MCF 10A (cell line): Measurements from ENCODE around the gene USP10. TPM values are rescaled to one million over a fixed set of nuclear protein-coding genes. Genes with fewer than 3 reads are reported as not detected.

ENCODE experiments used
- BruUV-seq: library from RNA; stranded (reverse); fragments of 400-500 nt; replicated peaks from 2 replicates; lab custom pipeline; 2021; lab: Mats Ljungman, UMichigan
- CTCF ChIA-PET: fragments of 300-600 bp; sonication (Branson Sonifier 250); formaldehyde crosslinking; extraction: SDS; loops from one replicate; lab custom pipeline; 2021; ENCODE audit warnings: antibody characterized with exemption, inconsistent platforms; lab: Yijun Ruan, JAX
- POLR2A ChIA-PET: fragments of 300-600, 350-650 bp; sonication (Branson Sonifier 250); formaldehyde crosslinking; extraction: SDS; loops from one replicate; lab custom pipeline; 2020; ENCODE audit warnings: antibody characterized with exemption, inconsistent platforms; lab: Yijun Ruan, JAX
- DNase-seq: peaks from one replicate; pipeline ENCODE4 v3.0.0-alpha.2; 2018; ENCODE audit not compliant: unreplicated experiment
- H3K27ac Mint-ChIP-seq: one replicate; pipeline ENCODE4 v1.8.0; 2022; ENCODE audit warnings: mild to moderate bottlenecking, low read depth, mixed read lengths; ENCODE audit not compliant: unreplicated experiment
- H3K27me3 Mint-ChIP-seq: one replicate; pipeline ENCODE4 v1.8.0; 2022; ENCODE audit warnings: mixed read lengths; ENCODE audit not compliant: insufficient read depth, unreplicated experiment
- H3K36me3 Mint-ChIP-seq: one replicate; pipeline ENCODE4 v1.8.0; 2022; ENCODE audit warnings: mild to moderate bottlenecking, moderate library complexity, mixed read lengths; ENCODE audit not compliant: insufficient read depth, unreplicated experiment
- H3K4me1 Mint-ChIP-seq: one replicate; pipeline ENCODE4 v1.8.0; 2022; ENCODE audit warnings: mixed read lengths; ENCODE audit not compliant: insufficient read depth, unreplicated experiment
- H3K4me3 Mint-ChIP-seq: one replicate; pipeline ENCODE4 v1.8.0; 2022; ENCODE audit warnings: mild to moderate bottlenecking, moderate library complexity, mixed read lengths; ENCODE audit not compliant: unreplicated experiment
- H3K9me3 Mint-ChIP-seq: one replicate; pipeline ENCODE4 v1.8.0; 2022; ENCODE audit warnings: mixed read lengths; ENCODE audit not compliant: unreplicated experiment
- CTCF ChIP-seq: fragments of 200-600 bp; IDR thresholded peaks from one replicate; pipeline ENCODE4 v1.8.0; 2022; ENCODE audit warnings: antibody characterized with exemption, mild to moderate bottlenecking; ENCODE audit not compliant: unreplicated experiment
- intact Hi-C: fragments of 100-400 bp; cut with micrococcal nuclease; formaldehyde crosslinking; loops from 2 replicates; pipeline ENCODE4 v1.14.1; 2022
- total RNA-seq: library from RNA; stranded (reverse); gene quantifications from 2 replicates; pipeline ENCODE4 v1.2.3, GENCODE V29; 2022

USP10 gene
- total RNA-seq, 1 experiment from 2014 or later = 129 TPM

- Mint-ChIP-seq H3K36me3 (peaks cover 84% of the 10 kb centered on the region), H3K9me3 (no peaks in the 10 kb centered on the region), H3K4me1 (no peaks in the 10 kb centered on the region), H3K4me3 (no peak overlapping the region), H3K27ac (no peak overlapping the region), H3K27me3 (no peaks in the 10 kb centered on the region)
- no peak for DNase-seq
- CTCF ChIA-PET = interaction anchor here (1.2 to 1.4 kb wide), 2 partner anchors 10 to 25 kb away, joined by 3 to 4 read pairs; no protein-coding TSS in a partner anchor
- no peak for TF ChIP-seq CTCF
- intact Hi-C loops = no loop called here
- POLR2A ChIA-PET = no interaction called here
- BruUV-seq = no TSS peak
Observed at GRCh38 chr16:84763629-84764028, 63.8 kb downstream of the USP10 start.

- POLR2A ChIA-PET = interaction anchor here (0.6 kb wide), 1 partner anchor 15 kb away, joined by 4 read pairs; no protein-coding TSS in a partner anchor
- intact Hi-C loops = no loop called here
Observed at GRCh38 chr16:84764970-84765369, 65.2 kb downstream of the USP10 start.

GRCh38 chr16:84765616-84766580 lies 66.1 kb downstream of the USP10 start:
- H3K27ac Mint-ChIP-seq = no peak overlapping the region
- POLR2A ChIA-PET = interaction anchor here (0.6 kb wide), 1 partner anchor 16 kb away, joined by 4 read pairs; no protein-coding TSS in a partner anchor
- H3K9me3 Mint-ChIP-seq = no peaks in the 10 kb centered on the region
- H3K4me3 Mint-ChIP-seq = no peak overlapping the region
- peaks cover 96% of the 10 kb centered on the region for H3K36me3 Mint-ChIP-seq
- H3K4me1 Mint-ChIP-seq = no peaks in the 10 kb centered on the region
- intact Hi-C loops = no loop called here
- BruUV-seq = no TSS peak
- no peaks in the 10 kb centered on the region for H3K27me3 Mint-ChIP-seq
- TF ChIP-seq CTCF = no peak
- DNase-seq = no peak
- CTCF ChIA-PET = interaction anchor here (0.6 to 2.4 kb wide), 6 partner anchors 10 to 187 kb away, joined by 3 to 10 read pairs (median 5); no protein-coding TSS in a partner anchor

More at GRCh38 chr16:84764970-84765369, 65.2 kb downstream of the USP10 start:
- Mint-ChIP-seq H3K36me3 (peaks cover 91% of the 10 kb centered on the region), H3K27me3 (no peaks in the 10 kb centered on the region), H3K4me3 (no peak overlapping the region), H3K4me1 (no peaks in the 10 kb centered on the region), H3K27ac (no peak overlapping the region), H3K9me3 (no peaks in the 10 kb centered on the region)
- DNase-seq = no peak
- TF ChIP-seq CTCF = no peak
- CTCF ChIA-PET = interaction anchor here (0.7 to 2.4 kb wide), 8 partner anchors 10 to 296 kb away, joined by 3 to 10 read pairs (median 4); no protein-coding TSS in a partner anchor
- BruUV-seq = no TSS peak
